HCT116 (cell line): ENCODE results near the gene SYNGAP1. TPM values are rescaled to one million over a fixed set of nuclear protein-coding genes. Genes with fewer than 3 reads are reported as not detected.

ENCODE experiments used
- ATAC-seq: fragments of 200-7000 bp; cut with Tn5 transposase; 2 replicates; pipeline ENCODE4 v1.9.1; 2020; ENCODE audit warnings: mild to moderate bottlenecking, moderate library complexity
- BruUV-seq: library from RNA; stranded (reverse); fragments of 400-500 nt; replicated peaks from 2 replicates; lab custom pipeline; 2021; lab: Mats Ljungman, UMichigan
- CTCF ChIA-PET: fragments of 300-600 bp; sonication (Branson Sonifier 250); formaldehyde crosslinking; loops from one replicate; lab custom pipeline; 2021; ENCODE audit warnings: antibody characterized with exemption; lab: Charles Lee
- POLR2A ChIA-PET: fragments of 300-600, 350-600 bp; sonication (Branson Sonifier 250); formaldehyde crosslinking; loops from one replicate; lab custom pipeline; 2021; ENCODE audit warnings: antibody characterized with exemption; lab: Charles Lee
- RAD21 ChIA-PET, 2 experiments: fragments of 300-600 bp; sonication (Branson Sonifier 250); formaldehyde crosslinking; loops; one replicate each; lab custom pipeline; 2023; ENCODE audit warnings: low total read pairs in 2 of 2; ENCODE audit not compliant: uncharacterized antibody in 2 of 2, unreplicated experiment in 2 of 2, low non-redundant PET in 1 of 2; lab: Charles Lee
- DNase-seq: peaks from one replicate; pipeline ENCODE4 v3.0.0-alpha.2; 2010; ENCODE audit warnings: low read depth, low spot score
- H2AFZ ChIP-seq: fragments of 200-600 bp; shearing (Covaris generic), sonication (generic); 2 replicates; pipeline ENCODE4 v1.6.1; 2017; ENCODE audit warnings: low read depth, mixed run types, mixed read lengths, antibody characterized with exemption, low read length; ENCODE audit not compliant: poor library complexity, severe bottlenecking
- H3K27ac ChIP-seq: 2 replicates; pipeline ENCODE4 v1.5.1; 2012; ENCODE audit warnings: low read depth, low read length
- H3K27me3 ChIP-seq: fragments of 200-600 bp; sonication (generic); 2 replicates; pipeline ENCODE4 v1.6.1; 2016; ENCODE audit warnings: mixed run types, low read length, mixed read lengths; ENCODE audit not compliant: insufficient read depth
- H3K36me3 ChIP-seq, 2 experiments: fragments of 200-500 bp in 1 of 2; fragments of 200-600 bp in 1 of 2; sonication (Bioruptor generic) in 1 of 2; sonication (generic) in 1 of 2; 2 replicates each; pipeline versions ENCODE4 v1.5.1 to v1.6.1; 2014 to 2016; ENCODE audit warnings: low read length in 2 of 2, inconsistent platforms in 1 of 2, mixed read lengths in 1 of 2, mixed run types in 1 of 2; ENCODE audit not compliant: insufficient read depth in 2 of 2, control insufficient read depth in 1 of 2
- H3K4me1 ChIP-seq, 2 experiments: fragments of 200-600 bp in 1 of 2; sonication (generic) in 1 of 2; 2 replicates each; pipeline versions ENCODE4 v1.5.1 to v1.6.1; 2012 to 2017; ENCODE audit warnings: low read length in 2 of 2, inconsistent platforms in 1 of 2, mild to moderate bottlenecking in 1 of 2, mixed read lengths in 1 of 2, mixed run types in 1 of 2, moderate library complexity in 1 of 2; ENCODE audit not compliant: insufficient read depth in 2 of 2, control insufficient read depth in 1 of 2
- H3K4me2 ChIP-seq: fragments of 200-600 bp; sonication (generic); 2 replicates; pipeline ENCODE4 v1.6.1; 2017; ENCODE audit warnings: mixed run types, low read length, mixed read lengths
- H3K4me3 ChIP-seq, 2 experiments: fragments of 200-600 bp in 1 of 2; sonication (generic) in 1 of 2; replicated peaks in 1 of 2; 2 replicates each; pipeline ENCODE4 v1.5.1; 2011 to 2016; ENCODE audit warnings: low read length in 2 of 2, control low read depth in 1 of 2, low read depth in 1 of 2, mild to moderate bottlenecking in 1 of 2, mixed read lengths in 1 of 2, mixed run types in 1 of 2
- H3K79me2 ChIP-seq: fragments of 200-600 bp; sonication (generic); 2 replicates; pipeline ENCODE4 v1.6.1; 2017; ENCODE audit warnings: mild to moderate bottlenecking, mixed run types, low read length, moderate library complexity, mixed read lengths; ENCODE audit not compliant: insufficient read depth
- H3K9ac ChIP-seq: fragments of 200-600 bp; sonication (generic); 2 replicates; pipeline ENCODE4 v1.6.1; 2016; ENCODE audit warnings: low read length, mixed read lengths
- H3K9me2 ChIP-seq: fragments of 200-600 bp; sonication (generic), shearing (Covaris generic); 2 replicates; pipeline ENCODE4 v1.6.1; 2017; ENCODE audit warnings: mixed run types, mild to moderate bottlenecking, moderate library complexity; ENCODE audit not compliant: insufficient read depth
- H3K9me3 ChIP-seq, 2 experiments: fragments of 200-500 bp in 1 of 2; fragments of 200-600 bp in 1 of 2; sonication (Bioruptor generic) in 1 of 2; sonication (generic) in 1 of 2; 2 replicates each; pipeline ENCODE4 v1.6.1; 2014 to 2017; ENCODE audit warnings: low read length in 2 of 2, mixed read lengths in 2 of 2, inconsistent platforms in 1 of 2, low read depth in 1 of 2, mild to moderate bottlenecking in 1 of 2, mixed run types in 1 of 2, moderate library complexity in 1 of 2; ENCODE audit not compliant: control insufficient read depth in 1 of 2, insufficient read depth in 1 of 2
- H4K20me1 ChIP-seq: fragments of 200-600 bp; sonication (generic), shearing (Covaris generic); 2 replicates; pipeline ENCODE4 v1.6.1; 2017; ENCODE audit warnings: mixed run types, mild to moderate bottlenecking, moderate library complexity; ENCODE audit not compliant: insufficient read depth
- CBX3 ChIP-seq: IDR thresholded peaks from 2 replicates; pipeline ENCODE4 v1.6.1; 2012; ENCODE audit warnings: low read depth
- CTCF ChIP-seq, 3 experiments: fragments of 200-600 bp in 1 of 3; sonication (generic) in 1 of 3; IDR thresholded peaks in 2 of 3; conservative IDR thresholded peaks in 1 of 3; 2 replicates each; pipeline ENCODE4 v1.5.1; 2012 to 2017; ENCODE audit warnings: low read depth in 2 of 3, low read length in 2 of 3, antibody characterized with exemption in 1 of 3, borderline replicate concordance in 1 of 3, control low read depth in 1 of 3, mild to moderate bottlenecking in 1 of 3, mixed read lengths in 1 of 3, mixed run types in 1 of 3, moderate library complexity in 1 of 3; ENCODE audit not compliant: insufficient read depth in 1 of 3
- ELF1 ChIP-seq: IDR thresholded peaks from 2 replicates; pipeline ENCODE4 v1.6.1; 2012; ENCODE audit warnings: low read depth, borderline replicate concordance
- EZH2 ChIP-seq: fragments of 200-600 bp; sonication (generic); IDR thresholded peaks from 2 replicates; pipeline ENCODE4 v1.6.1; 2017; ENCODE audit warnings: antibody characterized with exemption, mixed run types
- JUND ChIP-seq: IDR thresholded peaks from 2 replicates; pipeline ENCODE4 v1.6.1; 2012
- POLR2AphosphoS5 ChIP-seq: IDR thresholded peaks from 2 replicates; pipeline ENCODE4 v1.6.1; 2011; ENCODE audit warnings: mild to moderate bottlenecking, low read depth, low read length, moderate library complexity
- SIN3A ChIP-seq: IDR thresholded peaks from 2 replicates; pipeline ENCODE4 v1.6.1; 2012; ENCODE audit warnings: low read depth
- ZBTB33 ChIP-seq: IDR thresholded peaks from 2 replicates; pipeline ENCODE4 v1.6.1; 2011; ENCODE audit warnings: mild to moderate bottlenecking, low read length, moderate library complexity; ENCODE audit not compliant: insufficient replicate concordance; ENCODE audit errors: extremely low read depth
- ZFX ChIP-seq: fragments of 450-650 bp; IDR thresholded peaks from 2 replicates; pipeline ENCODE4 v1.6.1; 2017
- intact Hi-C: fragments of 100-400 bp; cut with micrococcal nuclease; formaldehyde crosslinking; loops from 2 replicates; pipeline ENCODE4 v1.10.0; 2022
- total RNA-seq: library from RNA; stranded (reverse); gene quantifications from one replicate; pipeline ENCODE4 v1.2.1, GENCODE V29; 2021; ENCODE audit not compliant: unreplicated experiment
- TF ChIP-seq, protein P1 (sequence below): IDR thresholded peaks from 2 replicates; pipeline ENCODE4 v1.6.1; 2012; ENCODE audit warnings: low read depth
- TF ChIP-seq, protein P2 (sequence below): IDR thresholded peaks from 2 replicates; pipeline ENCODE4 v1.6.1; 2012

The SYNGAP1 gene
- total RNA-seq, 1 experiment from 2014 or later, result 11.5 TPM

GRCh38 chr6:33445119-33445603, 25.3 kb downstream of the SYNGAP1 start:
- TF ChIP-seq ELF1, result no peak
- TF ChIP-seq, protein P1, sequence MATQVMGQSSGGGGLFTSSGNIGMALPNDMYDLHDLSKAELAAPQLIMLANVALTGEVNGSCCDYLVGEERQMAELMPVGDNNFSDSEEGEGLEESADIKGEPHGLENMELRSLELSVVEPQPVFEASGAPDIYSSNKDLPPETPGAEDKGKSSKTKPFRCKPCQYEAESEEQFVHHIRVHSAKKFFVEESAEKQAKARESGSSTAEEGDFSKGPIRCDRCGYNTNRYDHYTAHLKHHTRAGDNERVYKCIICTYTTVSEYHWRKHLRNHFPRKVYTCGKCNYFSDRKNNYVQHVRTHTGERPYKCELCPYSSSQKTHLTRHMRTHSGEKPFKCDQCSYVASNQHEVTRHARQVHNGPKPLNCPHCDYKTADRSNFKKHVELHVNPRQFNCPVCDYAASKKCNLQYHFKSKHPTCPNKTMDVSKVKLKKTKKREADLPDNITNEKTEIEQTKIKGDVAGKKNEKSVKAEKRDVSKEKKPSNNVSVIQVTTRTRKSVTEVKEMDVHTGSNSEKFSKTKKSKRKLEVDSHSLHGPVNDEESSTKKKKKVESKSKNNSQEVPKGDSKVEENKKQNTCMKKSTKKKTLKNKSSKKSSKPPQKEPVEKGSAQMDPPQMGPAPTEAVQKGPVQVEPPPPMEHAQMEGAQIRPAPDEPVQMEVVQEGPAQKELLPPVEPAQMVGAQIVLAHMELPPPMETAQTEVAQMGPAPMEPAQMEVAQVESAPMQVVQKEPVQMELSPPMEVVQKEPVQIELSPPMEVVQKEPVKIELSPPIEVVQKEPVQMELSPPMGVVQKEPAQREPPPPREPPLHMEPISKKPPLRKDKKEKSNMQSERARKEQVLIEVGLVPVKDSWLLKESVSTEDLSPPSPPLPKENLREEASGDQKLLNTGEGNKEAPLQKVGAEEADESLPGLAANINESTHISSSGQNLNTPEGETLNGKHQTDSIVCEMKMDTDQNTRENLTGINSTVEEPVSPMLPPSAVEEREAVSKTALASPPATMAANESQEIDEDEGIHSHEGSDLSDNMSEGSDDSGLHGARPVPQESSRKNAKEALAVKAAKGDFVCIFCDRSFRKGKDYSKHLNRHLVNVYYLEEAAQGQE, result no peak
- no peak for TF ChIP-seq JUND
- TF ChIP-seq CTCF (IDR thresholded peaks at IDR 0.05 in 2 of 3, conservative IDR thresholded peaks at IDR 0.05 in 1 of 3; ENCODE audit: borderline replicate concordance in 1 of 3, insufficient read depth in 1 of 3, low read depth in 2 of 3, low read length in 2 of 3), result no peak
- TF ChIP-seq CBX3, result no peak
- no peak for TF ChIP-seq ZBTB33
- no peak for TF ChIP-seq ZFX
- TF ChIP-seq POLR2AphosphoS5, result no peak
- TF ChIP-seq, protein P2, sequence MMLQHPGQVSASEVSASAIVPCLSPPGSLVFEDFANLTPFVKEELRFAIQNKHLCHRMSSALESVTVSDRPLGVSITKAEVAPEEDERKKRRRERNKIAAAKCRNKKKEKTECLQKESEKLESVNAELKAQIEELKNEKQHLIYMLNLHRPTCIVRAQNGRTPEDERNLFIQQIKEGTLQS, result no peak
- TF ChIP-seq SIN3A, result no peak
- no peak for TF ChIP-seq EZH2
- no peaks in the 10 kb centered on the region for H3K9me2 ChIP-seq
- intact Hi-C loops, result no loop called here
- BruUV-seq, result no TSS peak
- H3K4me1 ChIP-seq, result peaks cover 0 to 2% of the 10 kb centered on the region in 2 experiments; a peak in 2 of 4 replicates
- H3K79me2 ChIP-seq, result no peaks in the 10 kb centered on the region
- ChIA-PET POLR2A (no interaction called here), RAD21 (no interaction called here), CTCF (no interaction called here)
- no peak overlapping the region for H3K4me3 ChIP-seq
- H3K9me3 ChIP-seq, result no peaks in the 10 kb centered on the region
- no peaks in the 10 kb centered on the region; a peak in 1 of 4 replicates for H3K36me3 ChIP-seq
- H3K27me3 ChIP-seq, result no peaks in the 10 kb centered on the region
- no peak for ATAC-seq
- no peak overlapping the region for H3K27ac ChIP-seq
- H4K20me1 ChIP-seq, result no peaks in the 10 kb centered on the region
- H3K9ac ChIP-seq, result no peak overlapping the region
- H2AFZ ChIP-seq, result no peak overlapping the region
- no peak overlapping the region for H3K4me2 ChIP-seq
- DNase-seq, result no peak
